Measurements from ENCODE around the gene LRCH4.

Gene LRCH4

DNA sequence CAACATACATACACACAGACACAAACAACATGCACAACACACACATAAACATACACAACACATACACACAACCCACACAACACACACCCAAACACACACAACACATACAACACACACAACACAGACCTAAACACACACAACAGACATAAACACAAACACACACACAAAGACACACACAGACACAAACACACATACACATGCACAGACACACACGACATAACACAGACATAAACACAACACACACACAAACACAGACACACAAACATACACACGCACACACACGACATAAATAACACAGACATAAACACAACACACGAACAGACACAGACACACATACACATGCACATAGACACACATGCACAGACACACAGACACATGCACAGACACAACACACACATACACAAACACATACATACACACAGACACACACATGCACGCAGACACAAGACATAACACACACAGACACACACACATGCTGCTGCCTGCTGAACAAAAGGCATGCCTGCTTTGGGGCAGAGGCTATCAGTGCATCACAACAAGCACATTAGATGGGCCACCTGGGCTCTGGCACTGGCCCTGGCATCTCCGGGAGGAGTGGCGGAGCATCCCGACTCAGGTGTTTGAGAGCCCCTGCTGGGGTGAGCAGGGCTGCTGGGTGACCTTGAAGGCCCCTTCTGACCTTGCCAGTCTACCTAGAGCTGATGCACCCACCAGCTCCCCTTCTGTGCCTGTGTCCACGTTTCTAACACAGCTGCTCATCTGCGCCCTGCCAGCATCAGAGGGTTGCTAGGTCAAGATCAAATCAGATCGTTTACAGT, 5.3 kb downstream of the LRCH4 start:
- no peak for DNase-seq

GRCh38 chr7:100578246-100579183, 7.4 kb downstream of the LRCH4 start:
- no peak for DNase-seq

DNA sequence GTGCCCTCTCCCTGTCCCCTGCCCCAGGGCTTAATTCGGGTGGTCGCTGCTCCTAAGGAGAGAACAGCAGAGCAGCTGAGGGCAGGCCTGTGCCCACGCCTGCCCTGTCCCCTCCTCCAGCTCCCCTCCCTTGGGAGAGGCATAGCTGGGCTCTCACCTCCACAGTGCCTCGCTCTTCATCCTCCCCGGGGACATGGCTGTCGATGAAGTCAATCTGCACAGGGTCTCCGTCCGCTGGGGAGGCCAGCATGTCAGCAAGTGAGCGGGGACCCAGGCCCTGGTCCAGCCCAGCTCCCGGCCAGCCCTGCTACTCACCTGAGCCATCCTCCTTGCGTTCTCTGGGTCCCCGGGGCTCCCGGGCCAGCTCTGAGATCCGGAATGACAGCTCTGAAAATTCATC, 8.4 kb downstream of the LRCH4 start:
- no peak for DNase-seq

DNA sequence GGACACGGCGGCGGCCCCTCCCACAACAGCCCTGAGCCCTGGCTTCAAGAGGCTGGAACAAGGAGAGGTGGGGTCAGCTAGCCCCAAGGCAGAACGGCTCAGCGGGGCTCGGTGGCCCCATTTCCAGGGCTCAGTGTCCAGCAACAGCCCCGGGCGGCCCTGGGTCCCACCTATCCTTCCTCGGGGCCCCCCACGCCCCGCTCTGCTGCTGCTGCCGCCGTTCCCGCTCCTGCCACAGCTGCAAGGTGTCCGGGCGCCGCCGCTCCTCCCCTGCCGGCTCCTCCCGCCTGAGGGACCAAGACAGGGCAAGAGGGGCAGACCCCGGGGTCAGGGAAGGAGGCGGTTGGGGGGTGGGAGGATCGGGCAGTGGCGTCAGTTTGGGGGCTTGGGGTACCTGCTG, 8.8 kb downstream of the LRCH4 start:
- DNase-seq: no peak

GRCh38 chr7:100576384-100576993, 9.4 kb downstream of the LRCH4 start:
- DNase-seq: no peak

GRCh38 chr7:100575746-100576383, 10.1 kb downstream of the LRCH4 start:
- DNase-seq: no peak

DNA sequence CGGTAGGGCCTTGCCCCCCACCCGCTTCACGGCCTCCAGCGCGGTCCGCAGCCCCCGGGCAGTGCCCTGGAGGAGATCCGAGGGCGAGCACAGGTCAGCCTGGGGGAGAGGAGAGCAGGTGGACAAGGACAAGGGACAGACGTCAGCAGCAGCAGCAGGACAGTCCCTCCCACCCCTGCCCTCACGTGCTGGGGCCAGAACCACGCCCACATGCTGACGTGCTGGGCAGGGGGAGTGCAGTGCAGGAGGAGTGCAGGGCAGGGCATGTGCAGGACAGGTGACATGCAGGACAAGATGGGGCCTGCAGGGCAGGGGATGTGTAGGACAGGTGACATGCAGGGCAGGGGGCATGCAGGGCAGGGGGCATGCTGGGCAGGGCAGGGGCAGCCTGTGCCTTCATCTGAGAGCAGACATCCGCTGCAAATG, 10.7 kb downstream of the LRCH4 start:
- DNase-seq: no peak

GRCh38 chr7:100574362-100575205, 11.3 kb downstream of the LRCH4 start:
- DNase-seq: no peak

GRCh38 chr7:100573691-100574361, 12.1 kb downstream of the LRCH4 start, which contains the start of gene SAP25:
TSS of gene SAP25 (minus strand) at chr7:100573900. CDS start at chr7:100573742, 158 bp downstream.
- DNase-seq: no peak

DNA sequence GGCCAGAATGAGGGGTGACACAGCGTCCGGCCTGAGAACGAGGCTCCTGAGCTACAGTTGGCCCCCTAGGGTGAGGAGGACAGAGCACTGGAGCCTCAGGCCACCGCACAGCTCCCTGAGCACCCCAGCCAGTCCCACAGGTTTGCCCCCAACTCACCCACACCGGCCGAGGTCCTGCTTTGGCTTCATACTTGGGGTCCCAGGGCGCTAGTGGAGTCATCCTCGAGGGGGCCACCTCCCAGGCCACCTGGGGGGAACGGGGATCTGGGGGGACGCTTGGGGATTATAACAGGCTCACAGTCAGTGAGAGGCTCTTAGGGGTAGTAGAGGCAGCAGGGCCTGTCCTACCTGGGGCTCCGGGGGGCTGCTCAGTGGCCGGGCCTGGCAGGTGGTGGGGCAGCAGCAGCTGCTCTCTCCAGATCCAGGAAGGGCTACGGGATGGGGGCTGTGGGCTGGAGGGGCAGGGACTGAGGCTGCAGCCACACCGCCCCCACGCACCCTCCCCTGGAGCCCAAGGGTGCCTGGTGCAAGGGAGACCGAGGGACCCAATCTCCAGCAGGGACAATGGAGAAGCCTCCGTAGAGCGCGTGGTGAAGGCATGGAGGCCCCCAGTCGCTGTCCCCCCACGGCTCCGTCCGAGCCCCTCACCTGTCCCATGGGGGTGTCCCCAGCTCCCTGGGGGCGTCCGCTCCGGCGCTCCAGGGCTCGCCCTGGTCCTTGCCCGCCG, 12.8 kb downstream of the LRCH4 start:
- no peak for DNase-seq

- no peak for DNase-seq
Measured at GRCh38 chr7:100572281-100572948, 13.5 kb downstream of the LRCH4 start.

- no peak for DNase-seq
Measured at GRCh38 chr7:100571829-100572116, 14.2 kb downstream of the LRCH4 start.

- DNase-seq: no peak
Measured at GRCh38 chr7:100570954-100571828, 14.7 kb downstream of the LRCH4 start.

DNA sequence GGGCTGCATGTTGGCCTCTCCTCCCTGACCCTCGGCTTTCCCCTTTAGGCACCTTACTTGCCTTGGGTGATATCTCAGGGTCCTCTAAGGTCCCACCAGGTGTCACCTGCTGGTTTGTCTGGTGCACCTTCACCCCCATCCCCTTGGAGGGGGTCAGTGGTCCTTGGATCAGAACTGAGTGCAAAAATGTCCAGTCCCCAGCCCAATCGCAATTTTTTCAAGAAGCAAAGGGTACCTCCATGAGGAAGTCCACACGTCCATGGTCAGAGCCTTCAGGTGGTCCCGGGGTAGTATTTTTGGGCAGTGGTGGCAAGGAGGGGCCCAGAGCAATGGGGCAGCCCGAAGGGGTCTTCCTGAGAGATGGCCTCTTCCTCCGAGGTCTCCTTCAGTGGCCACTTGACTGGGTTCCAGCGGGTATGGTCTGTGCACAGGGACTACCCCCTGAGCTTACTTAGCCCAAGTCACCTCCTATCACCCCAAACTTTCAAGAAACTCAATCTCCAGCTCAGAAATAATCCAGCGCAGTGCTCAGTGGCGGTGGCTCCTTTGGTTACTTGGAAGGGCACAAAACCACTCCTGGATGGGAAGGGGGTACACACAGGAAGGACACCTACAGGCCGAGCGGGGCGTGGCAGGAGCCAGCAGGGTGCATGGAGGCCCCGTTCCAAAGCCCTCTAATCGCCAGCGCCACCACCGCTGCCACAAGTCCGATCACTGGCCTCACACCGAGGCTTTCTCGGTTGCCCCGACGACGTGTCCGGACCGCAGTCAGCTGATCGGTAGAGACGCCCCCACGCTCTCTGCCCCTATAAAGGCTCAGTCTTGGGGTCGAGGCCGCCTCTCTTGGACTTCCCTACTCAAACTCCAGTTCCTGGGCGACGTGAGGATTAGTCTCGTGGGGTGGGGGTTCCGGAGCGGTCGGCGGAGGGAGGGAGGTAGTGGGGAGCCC, 16.8 kb downstream of the LRCH4 start:
- DNase-seq: no peak

GRCh38 chr7:100568176-100568895, 17.6 kb downstream of the LRCH4 start:
- no peak for DNase-seq

- DNase-seq: no peak
Measured at GRCh38 chr7:100567751-100568175, 18.2 kb downstream of the LRCH4 start.

All from activated CD4-positive, CD25-positive, alpha-beta regulatory T cell treated with anti-CD3 and anti-CD28 coated beads, Interleukin-2, amount 50 U/mL, for 72 hours (primary cell).